ENCODE results near the gene ABCA4.

Gene ABCA4

GRCh38 chr1:94105581-94105952 lies 15.4 kb downstream of the ABCA4 start:
- FAIRE-seq: no peak

GRCh38 chr1:94104776-94105580 lies 16.0 kb downstream of the ABCA4 start:
- peak; percentile 74 for FAIRE-seq
- no peak for DNase-seq (ENCODE audit: low spot score)

More at GRCh38 chr1:94105581-94105952, 15.4 kb downstream of the ABCA4 start:
- no peak for DNase-seq (ENCODE audit: low spot score)

GRCh38 chr1:94104127-94104684 lies 16.7 kb downstream of the ABCA4 start:
- DNase-seq (ENCODE audit: low spot score) (no peak), FAIRE-seq (no peak)

- FAIRE-seq (no peak), DNase-seq (ENCODE audit: low spot score) (no peak)
Observed at GRCh38 chr1:94103608-94104007, 17.3 kb downstream of the ABCA4 start.

GRCh38 chr1:94101613-94102525 lies 19.1 kb downstream of the ABCA4 start:
- no peak for FAIRE-seq
- DNase-seq (ENCODE audit: low spot score): no peak

GRCh38 chr1:94100785-94101612 lies 19.9 kb downstream of the ABCA4 start:
- peak; percentile 37 for FAIRE-seq
- DNase-seq (ENCODE audit: low spot score): no peak

- FAIRE-seq: no peak
- no peak for DNase-seq (ENCODE audit: low spot score)
Observed at GRCh38 chr1:94100129-94100784, 20.7 kb downstream of the ABCA4 start.

GRCh38 chr1:94099303-94099702 lies 21.6 kb downstream of the ABCA4 start:
- no peak for FAIRE-seq
- DNase-seq (ENCODE audit: low spot score): no peak

GRCh38 chr1:94098585-94099111 lies 22.3 kb downstream of the ABCA4 start:
- DNase-seq (ENCODE audit: low spot score) (no peak), FAIRE-seq (no peak)

GRCh38 chr1:94096797-94097549 lies 24.0 kb downstream of the ABCA4 start:
- no peak for FAIRE-seq
- DNase-seq (ENCODE audit: low spot score): no peak

GRCh38 chr1:94095744-94096469 lies 25.0 kb downstream of the ABCA4 start:
- FAIRE-seq (no peak), DNase-seq (ENCODE audit: low spot score) (no peak)

GRCh38 chr1:94095112-94095637 lies 25.8 kb downstream of the ABCA4 start:
- DNase-seq (ENCODE audit: low spot score): peak; percentile 37
- FAIRE-seq: no peak

- DNase-seq (ENCODE audit: low spot score) (peak; percentile 37), FAIRE-seq (no peak)
Observed at GRCh38 chr1:94094469-94095111, 26.4 kb downstream of the ABCA4 start.

- no peak for FAIRE-seq
- peak; percentile 34 for DNase-seq (ENCODE audit: low spot score)
Observed at GRCh38 chr1:94093996-94094395, 27.0 kb downstream of the ABCA4 start.

GRCh38 chr1:94093396-94093795 lies 27.6 kb downstream of the ABCA4 start:
- FAIRE-seq (no peak), DNase-seq (ENCODE audit: low spot score) (no peak)

- FAIRE-seq (peak; percentile 81), DNase-seq (ENCODE audit: low spot score) (peak; percentile 63)
Observed at GRCh38 chr1:94092210-94092613, 28.7 kb downstream of the ABCA4 start.

GRCh38 chr1:94090761-94091160 lies 30.2 kb downstream of the ABCA4 start:
- no peak for FAIRE-seq
- DNase-seq (ENCODE audit: low spot score): no peak

GRCh38 chr1:94087193-94087592 lies 33.8 kb downstream of the ABCA4 start:
- FAIRE-seq (no peak), DNase-seq (ENCODE audit: low spot score) (no peak)

Measured in urothelium cell line (cell line).